Measurements from ENCODE around the gene CSNK1G1.
A peak's percentile ranks its signal among the peaks of the same experiment; 100 is the strongest.
"Not testable (repeated sequence)": the region's sequence is repeated elsewhere in the genome, so short reads cannot be mapped to it uniquely, and the experiment has no call there.

The CSNK1G1 gene

DNA sequence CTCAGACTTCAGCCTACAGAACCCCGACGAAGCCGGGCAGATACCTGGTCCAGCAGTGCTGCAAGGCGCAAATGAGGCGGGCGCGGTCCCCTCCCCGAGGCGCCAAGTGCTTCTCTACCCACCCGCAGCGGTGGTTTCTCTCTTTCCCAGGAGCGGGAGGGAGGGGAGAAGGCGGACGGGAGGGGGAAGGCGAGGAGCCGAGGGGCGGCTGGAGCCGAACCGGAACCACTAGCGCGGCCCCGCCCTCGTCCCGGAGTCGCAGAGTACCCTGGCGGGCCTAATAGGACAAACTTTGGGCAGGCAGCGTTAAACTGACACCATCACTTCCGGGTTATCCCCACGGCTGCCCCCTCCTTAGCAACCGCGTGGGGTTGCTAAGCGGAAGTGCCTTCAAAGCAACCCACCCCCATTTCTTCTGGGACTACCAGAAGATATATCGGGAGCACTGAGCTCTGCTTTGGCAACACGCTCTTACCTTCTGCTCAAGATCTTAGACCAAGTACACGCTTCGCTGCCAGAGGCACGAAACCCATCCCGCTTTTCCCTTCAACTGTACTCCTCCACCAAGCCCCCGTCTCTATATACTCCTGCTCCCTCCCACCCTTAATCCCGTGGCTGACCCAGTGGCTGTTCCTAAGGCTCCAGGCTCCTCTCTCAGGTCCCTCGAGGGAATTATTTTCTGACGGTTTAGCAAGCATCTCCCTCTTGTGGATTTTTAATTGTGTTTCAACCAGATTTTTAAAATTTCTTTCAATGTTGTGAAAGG is at the start of gene CSNK1G1:
Gene CSNK1G1 (minus strand): TSS at position 230 of the 766 bp plus-strand sequence. CDS start 55,674 bp downstream, outside the sequence.
- TF ChIP-seq, protein P1, sequence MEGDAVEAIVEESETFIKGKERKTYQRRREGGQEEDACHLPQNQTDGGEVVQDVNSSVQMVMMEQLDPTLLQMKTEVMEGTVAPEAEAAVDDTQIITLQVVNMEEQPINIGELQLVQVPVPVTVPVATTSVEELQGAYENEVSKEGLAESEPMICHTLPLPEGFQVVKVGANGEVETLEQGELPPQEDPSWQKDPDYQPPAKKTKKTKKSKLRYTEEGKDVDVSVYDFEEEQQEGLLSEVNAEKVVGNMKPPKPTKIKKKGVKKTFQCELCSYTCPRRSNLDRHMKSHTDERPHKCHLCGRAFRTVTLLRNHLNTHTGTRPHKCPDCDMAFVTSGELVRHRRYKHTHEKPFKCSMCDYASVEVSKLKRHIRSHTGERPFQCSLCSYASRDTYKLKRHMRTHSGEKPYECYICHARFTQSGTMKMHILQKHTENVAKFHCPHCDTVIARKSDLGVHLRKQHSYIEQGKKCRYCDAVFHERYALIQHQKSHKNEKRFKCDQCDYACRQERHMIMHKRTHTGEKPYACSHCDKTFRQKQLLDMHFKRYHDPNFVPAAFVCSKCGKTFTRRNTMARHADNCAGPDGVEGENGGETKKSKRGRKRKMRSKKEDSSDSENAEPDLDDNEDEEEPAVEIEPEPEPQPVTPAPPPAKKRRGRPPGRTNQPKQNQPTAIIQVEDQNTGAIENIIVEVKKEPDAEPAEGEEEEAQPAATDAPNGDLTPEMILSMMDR (IDR thresholded peaks at IDR 0.05; ENCODE audit: control insufficient read depth, insufficient read depth, low read depth, low read length, missing control alignments) = peak; percentile 57
- DNase-seq (ENCODE audit: low read depth) = peak; percentile 92
- peak within 1 kb of the TSS; percentile 70 for H3K4me3 ChIP-seq (ENCODE audit: control insufficient read depth, low read depth, low read length)

DNA sequence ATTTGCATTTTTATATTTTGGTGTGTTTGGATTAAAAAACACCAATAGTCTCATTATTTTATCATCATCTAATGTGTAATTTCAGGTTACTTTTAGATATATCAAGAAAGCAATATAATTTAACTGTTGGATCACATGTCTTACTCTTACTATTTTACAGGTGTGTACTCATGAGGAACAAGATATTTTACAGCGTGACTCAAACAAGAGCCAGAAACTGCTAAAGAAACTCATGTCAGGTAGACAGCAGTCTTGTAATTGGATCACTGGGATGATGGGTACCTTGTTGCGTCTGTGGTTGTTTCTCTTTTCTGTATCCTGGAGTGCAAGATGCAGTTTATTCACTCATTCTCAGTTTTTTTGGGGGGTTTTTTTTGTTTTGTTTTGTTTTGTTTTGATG is 44.6 kb upstream of the CSNK1G1 start:
- no peak for DNase-seq (ENCODE audit: low read depth)
- TF ChIP-seq, protein P1 (IDR thresholded peaks at IDR 0.05; ENCODE audit: control insufficient read depth, insufficient read depth, low read depth, low read length, missing control alignments) = no peak
- no peak overlapping the region for H3K4me3 ChIP-seq (ENCODE audit: control insufficient read depth, low read depth, low read length)

DNA sequence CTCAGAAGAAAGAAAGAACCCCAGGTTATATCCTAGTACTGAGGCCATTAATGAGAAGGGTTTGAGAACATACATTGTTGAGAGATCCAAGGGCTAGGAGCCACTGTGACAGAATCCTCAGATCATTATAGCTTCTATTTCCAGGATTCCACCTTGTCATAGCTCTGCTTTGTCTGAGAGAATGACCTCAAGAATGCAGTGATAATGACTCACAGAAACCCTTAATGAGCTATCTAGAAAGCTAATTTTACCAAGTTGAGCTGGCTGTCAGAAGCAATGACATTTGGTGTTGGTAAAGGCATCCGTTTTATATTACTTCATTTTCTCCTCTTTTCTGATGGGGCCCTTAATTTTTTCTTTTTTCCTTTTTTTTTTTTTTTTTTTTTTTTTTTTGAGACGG is 42.6 kb upstream of the CSNK1G1 start:
- TF ChIP-seq, protein P1 (IDR thresholded peaks at IDR 0.05; ENCODE audit: control insufficient read depth, insufficient read depth, low read depth, low read length, missing control alignments) = no peak
- no peak for DNase-seq (ENCODE audit: low read depth)
- H3K4me3 ChIP-seq (ENCODE audit: control insufficient read depth, low read depth, low read length) = no peak overlapping the region

DNA sequence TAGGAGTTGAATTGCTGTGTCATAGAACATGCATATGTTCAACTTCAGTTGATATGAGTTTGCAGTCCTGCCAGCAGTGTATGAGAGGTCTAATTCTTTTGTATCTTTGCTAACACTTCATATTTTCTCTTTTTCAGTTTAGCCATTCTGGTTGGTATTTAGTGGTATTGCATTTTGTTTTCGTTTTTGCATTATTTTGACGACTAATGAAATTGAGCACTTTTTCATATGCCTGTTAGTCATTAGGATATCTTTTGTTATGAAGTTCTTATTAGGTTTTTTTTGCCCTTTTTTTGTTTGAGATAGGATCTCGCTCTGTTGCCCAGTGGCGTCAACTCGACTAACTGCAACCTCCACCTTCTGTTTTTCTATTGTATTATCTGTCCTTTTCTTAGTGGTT is 40.8 kb upstream of the CSNK1G1 start:
- TF ChIP-seq, protein P1 (IDR thresholded peaks at IDR 0.05; ENCODE audit: control insufficient read depth, insufficient read depth, low read depth, low read length, missing control alignments) = no peak
- no peak overlapping the region for H3K4me3 ChIP-seq (ENCODE audit: control insufficient read depth, low read depth, low read length)
- DNase-seq (ENCODE audit: low read depth) = no peak

DNA sequence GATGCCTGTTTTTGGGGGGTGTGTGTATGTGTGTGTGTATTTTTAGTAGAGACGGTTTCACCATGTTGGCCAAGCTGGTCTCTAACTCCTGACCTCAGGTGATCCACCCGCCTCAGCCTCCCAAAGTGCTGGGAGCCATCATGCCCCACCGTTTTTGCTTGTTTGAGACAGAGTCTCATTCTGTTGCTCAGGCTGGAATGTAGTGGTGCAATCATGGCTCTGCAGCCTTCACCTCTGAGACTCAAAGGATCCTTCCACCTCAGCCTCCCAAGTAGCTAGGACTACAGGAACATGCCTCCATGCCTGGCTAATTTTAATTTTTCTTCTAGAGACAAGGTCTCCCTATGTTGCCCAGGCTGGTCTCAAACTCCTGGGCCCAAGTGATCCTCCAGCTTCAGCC is 36.5 kb upstream of the CSNK1G1 start:
- not testable (repeated sequence) for DNase-seq (ENCODE audit: low read depth); H3K4me3 ChIP-seq (ENCODE audit: control insufficient read depth, low read depth, low read length)

DNA sequence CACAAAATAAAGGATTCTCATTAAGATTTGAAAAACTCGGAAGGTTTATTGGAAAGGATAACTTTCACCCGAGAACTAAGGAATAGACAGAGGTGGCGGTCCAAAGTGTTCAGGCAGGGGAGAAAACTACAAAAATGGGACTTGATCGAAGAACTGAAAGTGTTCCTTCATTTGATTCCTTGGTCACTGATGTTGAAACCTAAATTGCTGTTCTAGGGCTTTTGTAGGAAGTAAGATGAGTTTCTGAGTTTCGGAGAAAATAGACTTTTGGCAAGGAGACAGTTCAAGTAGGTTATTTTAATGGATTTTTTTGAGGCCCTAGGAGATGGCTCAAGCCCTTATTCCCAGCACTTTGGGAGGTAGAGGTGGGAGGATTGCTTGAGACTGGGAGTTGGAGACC is 33.1 kb upstream of the CSNK1G1 start:
- TF ChIP-seq, protein P1 (IDR thresholded peaks at IDR 0.05; ENCODE audit: control insufficient read depth, insufficient read depth, low read depth, low read length, missing control alignments) = no peak
- DNase-seq (ENCODE audit: low read depth) = no peak
- H3K4me3 ChIP-seq (ENCODE audit: control insufficient read depth, low read depth, low read length) = no peak overlapping the region

DNA sequence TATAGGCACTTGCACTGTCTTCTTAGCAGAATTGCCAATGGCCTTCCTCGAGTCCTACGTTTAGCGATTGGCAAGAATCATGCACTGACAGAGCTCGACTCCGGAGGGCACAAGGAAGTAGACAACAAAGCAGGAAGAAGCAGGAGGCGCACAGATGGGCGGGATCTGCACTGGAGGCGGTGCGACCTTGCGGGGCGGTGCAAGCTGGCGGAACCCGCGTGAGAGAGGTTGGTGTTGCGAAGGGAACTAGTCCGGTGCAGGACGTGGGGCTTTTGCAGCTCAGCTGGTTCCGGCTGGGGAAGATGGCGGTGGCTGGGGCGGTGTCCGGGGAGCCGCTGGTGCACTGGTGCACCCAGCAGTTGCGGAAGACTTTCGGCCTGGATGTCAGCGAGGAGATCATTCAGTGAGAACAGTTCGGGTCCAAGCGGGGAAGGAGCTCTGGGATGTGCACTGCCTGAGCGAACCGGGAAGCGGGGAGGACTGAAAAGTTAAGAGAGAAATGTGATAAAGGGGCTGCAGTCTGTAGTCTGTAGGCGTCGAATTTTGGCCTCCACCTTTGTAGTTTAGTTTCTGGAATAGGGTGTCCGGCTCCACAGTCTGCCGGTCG is 31.7 kb upstream of the CSNK1G1 start, which contains the start of gene TRIP4:
Gene TRIP4 (plus strand): TSS at position 275 of the 607 bp plus-strand sequence. CDS start 28 bp downstream, at position 303.
- TF ChIP-seq, protein P1 (IDR thresholded peaks at IDR 0.05; ENCODE audit: control insufficient read depth, insufficient read depth, low read depth, low read length, missing control alignments) = peak; percentile 8

More for the DNA sequence above, 31.7 kb upstream of the CSNK1G1 start, which contains the start of gene TRIP4:
- peak; percentile 88 for DNase-seq (ENCODE audit: low read depth)
- peak within 1 kb of the TSS; percentile 79 for H3K4me3 ChIP-seq (ENCODE audit: control insufficient read depth, low read depth, low read length)
